ENCODE data around the gene ADAMTSL1. TPM values are rescaled to one million over a fixed set of nuclear protein-coding genes. Genes with fewer than 3 reads are reported as not detected.

The ADAMTSL1 gene
- total RNA-seq, 2 experiments from 2014 or later, result not detected

GRCh38 chr9:18920141-18921084 is 446.5 kb downstream of the ADAMTSL1 start:
- Histone ChIP-seq H3K4me3 (ENCODE audit: low read depth, low read length, poor library complexity, severe bottlenecking) (no peak overlapping the region), H3K36me3 (ENCODE audit: insufficient read depth, low read length) (no peaks in the 10 kb centered on the region), H3K27ac (ENCODE audit: low read depth, low read length, poor library complexity, severe bottlenecking) (no peak overlapping the region), H3K4me2 (ENCODE audit: low read length) (no peak overlapping the region), H2AFZ (ENCODE audit: low read length) (no peak overlapping the region), H3K9me2 (ENCODE audit: insufficient read depth, low read length) (no peaks in the 10 kb centered on the region), H3K9me3 (ENCODE audit: low read length) (no peaks in the 10 kb centered on the region), H3K4me1 (ENCODE audit: insufficient read depth, low read length, poor library complexity, severe bottlenecking) (no peaks in the 10 kb centered on the region), H3K79me2 (ENCODE audit: insufficient read depth, low read depth, low read length) (no peaks in the 10 kb centered on the region), H4K20me1 (ENCODE audit: insufficient read depth, low read length) (no peaks in the 10 kb centered on the region)
- DNase-seq (ENCODE audit: low spot score), result no peak
- ChIA-PET POLR2A (interaction anchor here (0.5 to 0.6 kb wide), 2 partner anchors 187 to 261 kb away, joined by 3 to 4 read pairs; no protein-coding TSS in a partner anchor), CTCF (ENCODE audit: unreplicated experiment) (no interaction called here)
- no TSS peak for BruUV-seq (replicated peaks)
- TF ChIP-seq EZH2phosphoT487 (IDR thresholded peaks at IDR 0.05; ENCODE audit: borderline replicate concordance, low read depth, low read length) (no peak), CTCF (conservative IDR thresholded peaks at IDR 0.05; ENCODE audit: low read length) (no peak)
- intact Hi-C loops (cut with micrococcal nuclease; ENCODE audit: unreplicated experiment), result no loop called here

GRCh38 chr9:18921366-18922075 is 447.6 kb downstream of the ADAMTSL1 start:
- no peaks in the 10 kb centered on the region for H3K9me2 ChIP-seq (ENCODE audit: insufficient read depth, low read length)
- TF ChIP-seq EZH2phosphoT487 (IDR thresholded peaks at IDR 0.05; ENCODE audit: borderline replicate concordance, low read depth, low read length) (no peak), CTCF (conservative IDR thresholded peaks at IDR 0.05; ENCODE audit: low read length) (no peak)
- H2AFZ ChIP-seq (ENCODE audit: low read length), result no peak overlapping the region
- no peak overlapping the region for H3K4me2 ChIP-seq (ENCODE audit: low read length)
- H3K9me3 ChIP-seq (ENCODE audit: low read length), result no peaks in the 10 kb centered on the region
- ChIA-PET CTCF (ENCODE audit: unreplicated experiment) (no interaction called here), POLR2A (interaction anchor here (0.5 kb wide), 1 partner anchor 188 kb away, joined by 4 read pairs; no protein-coding TSS in a partner anchor)
- no peaks in the 10 kb centered on the region for H3K4me1 ChIP-seq (ENCODE audit: insufficient read depth, low read length, poor library complexity, severe bottlenecking)
- H3K36me3 ChIP-seq (ENCODE audit: insufficient read depth, low read length), result no peaks in the 10 kb centered on the region
- no peaks in the 10 kb centered on the region for H3K79me2 ChIP-seq (ENCODE audit: insufficient read depth, low read depth, low read length)
- no peaks in the 10 kb centered on the region for H4K20me1 ChIP-seq (ENCODE audit: insufficient read depth, low read length)
- no peak overlapping the region for H3K27ac ChIP-seq (ENCODE audit: low read depth, low read length, poor library complexity, severe bottlenecking)
- BruUV-seq (replicated peaks), result no TSS peak
- no peak for DNase-seq (ENCODE audit: low spot score)
- H3K4me3 ChIP-seq (ENCODE audit: low read depth, low read length, poor library complexity, severe bottlenecking), result no peak overlapping the region
- intact Hi-C loops (cut with micrococcal nuclease; ENCODE audit: unreplicated experiment), result no loop called here
